ENCODE measurements around the gene SLC12A9. TPM values are rescaled to one million over a fixed set of nuclear protein-coding genes. Genes with fewer than 3 reads are reported as not detected.

SLC12A9 gene
- total RNA-seq, 1 experiment from 2014 or later = 29.9 TPM

DNA sequence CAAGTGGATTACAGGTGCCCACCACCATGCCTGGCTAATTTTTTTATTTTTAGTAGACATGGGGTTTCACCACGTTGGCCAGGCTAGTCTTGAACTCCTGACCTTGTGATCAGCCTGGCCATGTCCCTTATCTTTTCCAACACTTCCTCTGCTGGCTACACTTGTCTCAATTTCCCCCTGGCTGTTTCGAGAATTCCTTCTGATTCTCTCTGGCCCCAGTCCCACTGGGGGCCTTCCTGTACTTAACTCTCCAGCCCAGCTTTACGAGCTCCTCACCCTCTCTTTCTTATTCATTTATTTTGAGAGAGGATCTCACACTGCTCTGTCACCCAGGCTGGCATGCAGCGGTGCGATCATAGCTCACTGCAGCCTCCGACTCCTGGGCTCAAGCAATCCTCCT is 33.7 kb upstream of the SLC12A9 start:
- DNase-seq = no peak
- H3K4me3 Mint-ChIP-seq (ENCODE audit: low read depth, unreplicated experiment) = no peak overlapping the region
- no TSS peak for BruUV-seq (replicated peaks)
- H3K27me3 Mint-ChIP-seq (ENCODE audit: unreplicated experiment) = no peaks in the 10 kb centered on the region
- CTCF ChIA-PET = interaction anchor here (0.5 kb wide), 1 partner anchor 71 kb away, joined by 3 read pairs; no protein-coding TSS in a partner anchor
- no peaks in the 10 kb centered on the region for H3K4me1 Mint-ChIP-seq (ENCODE audit: low read depth, unreplicated experiment)
- H3K9me3 Mint-ChIP-seq (ENCODE audit: low read depth, unreplicated experiment) = no peaks in the 10 kb centered on the region
- intact Hi-C loops (cut with micrococcal nuclease; ENCODE audit: unreplicated experiment) = no loop called here
- peaks cover 43% of the 10 kb centered on the region for H3K36me3 Mint-ChIP-seq (ENCODE audit: insufficient read depth, unreplicated experiment)
- TF ChIP-seq, protein P1, sequence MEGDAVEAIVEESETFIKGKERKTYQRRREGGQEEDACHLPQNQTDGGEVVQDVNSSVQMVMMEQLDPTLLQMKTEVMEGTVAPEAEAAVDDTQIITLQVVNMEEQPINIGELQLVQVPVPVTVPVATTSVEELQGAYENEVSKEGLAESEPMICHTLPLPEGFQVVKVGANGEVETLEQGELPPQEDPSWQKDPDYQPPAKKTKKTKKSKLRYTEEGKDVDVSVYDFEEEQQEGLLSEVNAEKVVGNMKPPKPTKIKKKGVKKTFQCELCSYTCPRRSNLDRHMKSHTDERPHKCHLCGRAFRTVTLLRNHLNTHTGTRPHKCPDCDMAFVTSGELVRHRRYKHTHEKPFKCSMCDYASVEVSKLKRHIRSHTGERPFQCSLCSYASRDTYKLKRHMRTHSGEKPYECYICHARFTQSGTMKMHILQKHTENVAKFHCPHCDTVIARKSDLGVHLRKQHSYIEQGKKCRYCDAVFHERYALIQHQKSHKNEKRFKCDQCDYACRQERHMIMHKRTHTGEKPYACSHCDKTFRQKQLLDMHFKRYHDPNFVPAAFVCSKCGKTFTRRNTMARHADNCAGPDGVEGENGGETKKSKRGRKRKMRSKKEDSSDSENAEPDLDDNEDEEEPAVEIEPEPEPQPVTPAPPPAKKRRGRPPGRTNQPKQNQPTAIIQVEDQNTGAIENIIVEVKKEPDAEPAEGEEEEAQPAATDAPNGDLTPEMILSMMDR (IDR thresholded peaks at IDR 0.05; ENCODE audit: unreplicated experiment) = no peak
- no peak overlapping the region for H3K27ac Mint-ChIP-seq (ENCODE audit: unreplicated experiment)

DNA sequence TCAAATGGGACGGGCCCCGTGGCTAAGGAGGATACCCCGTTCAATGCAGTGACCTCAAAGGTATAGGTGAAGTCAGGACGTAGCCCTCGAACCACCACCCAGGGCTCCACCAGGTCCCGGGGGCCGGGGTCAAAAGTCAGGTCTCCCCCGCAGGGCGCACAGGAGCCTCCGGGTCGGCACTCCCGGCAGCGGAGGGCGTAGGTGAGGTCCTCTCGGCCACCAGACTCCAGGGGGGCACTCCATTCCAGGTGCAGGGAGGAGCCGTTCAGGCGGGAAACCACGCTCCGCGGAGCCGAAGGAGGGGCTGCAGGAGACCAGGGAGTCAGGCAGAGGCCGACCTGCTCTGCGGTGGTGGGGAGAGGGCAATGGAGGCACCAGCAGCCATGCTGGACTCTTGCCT is 32.9 kb upstream of the SLC12A9 start:
- no peak for DNase-seq
- intact Hi-C loops (cut with micrococcal nuclease; ENCODE audit: unreplicated experiment) = no loop called here
- peaks cover 46% of the 10 kb centered on the region for H3K36me3 Mint-ChIP-seq (ENCODE audit: insufficient read depth, unreplicated experiment)
- no peak overlapping the region for H3K4me3 Mint-ChIP-seq (ENCODE audit: low read depth, unreplicated experiment)
- no peaks in the 10 kb centered on the region for H3K4me1 Mint-ChIP-seq (ENCODE audit: low read depth, unreplicated experiment)
- TF ChIP-seq, protein P1 (IDR thresholded peaks at IDR 0.05; ENCODE audit: unreplicated experiment) = no peak
- BruUV-seq (replicated peaks) = no TSS peak
- H3K27ac Mint-ChIP-seq (ENCODE audit: unreplicated experiment) = no peak overlapping the region
- no peaks in the 10 kb centered on the region for H3K27me3 Mint-ChIP-seq (ENCODE audit: unreplicated experiment)
- CTCF ChIA-PET = no interaction called here
- no peaks in the 10 kb centered on the region for H3K9me3 Mint-ChIP-seq (ENCODE audit: low read depth, unreplicated experiment)

DNA sequence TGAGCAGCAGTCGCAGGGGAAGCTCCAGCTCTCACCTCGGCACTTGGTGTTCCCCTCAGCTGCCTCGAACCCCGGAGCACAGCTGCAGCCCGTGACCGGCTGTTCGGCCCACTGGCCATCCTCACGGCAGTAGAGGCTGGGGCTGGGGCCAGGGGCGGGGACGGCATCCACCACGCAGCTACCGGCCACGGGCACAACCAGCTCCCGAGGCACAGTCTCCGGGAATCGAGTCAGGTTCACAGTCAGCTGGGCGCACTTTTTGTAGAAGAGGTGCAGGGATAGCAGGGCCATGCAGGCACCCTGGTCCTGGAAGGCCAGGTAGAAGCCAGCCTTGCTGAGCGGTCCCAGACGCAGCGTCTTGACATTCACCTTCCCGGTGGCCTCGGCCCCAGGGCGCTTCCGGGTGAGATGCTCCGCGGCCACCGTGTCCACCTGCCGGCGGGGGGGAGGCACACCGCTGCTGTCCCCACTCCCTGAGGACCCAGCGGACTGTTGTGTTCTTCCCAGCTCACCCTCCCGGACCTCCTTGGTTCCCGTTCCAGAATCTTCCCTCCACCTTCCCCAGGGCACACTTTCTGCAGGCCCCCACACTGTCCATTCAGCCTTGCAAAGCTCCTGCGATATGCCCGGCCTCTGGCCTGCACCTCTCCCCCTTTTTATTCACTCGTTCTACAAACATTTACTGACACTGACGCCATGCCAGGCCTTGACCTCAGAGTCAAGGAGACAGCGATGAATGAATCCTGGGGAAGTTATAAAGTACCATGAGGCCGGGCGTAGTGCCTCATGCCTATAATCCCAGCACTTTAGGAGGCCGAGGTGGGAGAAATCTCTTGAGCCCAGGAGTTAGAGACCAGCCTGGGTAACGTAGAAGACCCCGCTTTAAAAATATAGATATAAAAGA is 30.0 kb upstream of the SLC12A9 start:
- Mint-ChIP-seq H3K9me3 (ENCODE audit: low read depth, unreplicated experiment) (no peaks in the 10 kb centered on the region), H3K4me1 (ENCODE audit: low read depth, unreplicated experiment) (peaks cover 13% of the 10 kb centered on the region), H3K4me3 (ENCODE audit: low read depth, unreplicated experiment) (no peak overlapping the region), H3K27ac (ENCODE audit: unreplicated experiment) (no peak overlapping the region), H3K27me3 (ENCODE audit: unreplicated experiment) (no peaks in the 10 kb centered on the region), H3K36me3 (ENCODE audit: insufficient read depth, unreplicated experiment) (peaks cover 59% of the 10 kb centered on the region)
- CTCF ChIA-PET = no interaction called here
- TF ChIP-seq, protein P1 (IDR thresholded peaks at IDR 0.05; ENCODE audit: unreplicated experiment) = no peak
- BruUV-seq (replicated peaks) = no TSS peak
- no peak for DNase-seq
- intact Hi-C loops (cut with micrococcal nuclease; ENCODE audit: unreplicated experiment) = no loop called here

DNA sequence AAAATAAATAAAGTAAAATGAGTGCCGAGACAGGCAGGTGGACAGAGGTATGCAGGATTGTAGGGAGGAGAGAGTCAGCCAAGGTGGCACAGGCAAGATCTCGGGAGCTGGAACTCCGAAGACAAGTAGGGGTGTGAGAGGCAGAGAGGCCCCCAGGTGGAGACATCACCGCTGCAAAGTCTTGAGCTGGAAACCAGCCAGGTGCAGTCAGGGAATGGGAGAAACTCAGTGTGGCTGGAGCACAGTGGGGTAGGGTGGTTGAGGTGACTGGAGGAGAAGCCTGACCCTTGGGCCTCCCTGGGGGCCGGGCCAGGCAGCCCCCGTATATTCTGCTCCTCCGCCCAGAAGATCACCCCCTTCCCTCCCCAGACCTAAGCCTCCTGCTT is 29.4 kb upstream of the SLC12A9 start:
- TF ChIP-seq, protein P1 (IDR thresholded peaks at IDR 0.05; ENCODE audit: unreplicated experiment) = no peak
- peaks cover 19% of the 10 kb centered on the region for H3K4me1 Mint-ChIP-seq (ENCODE audit: low read depth, unreplicated experiment)
- intact Hi-C loops (cut with micrococcal nuclease; ENCODE audit: unreplicated experiment) = no loop called here
- H3K36me3 Mint-ChIP-seq (ENCODE audit: insufficient read depth, unreplicated experiment) = peaks cover 66% of the 10 kb centered on the region
- no peaks in the 10 kb centered on the region for H3K27me3 Mint-ChIP-seq (ENCODE audit: unreplicated experiment)
- no TSS peak for BruUV-seq (replicated peaks)
- no peak overlapping the region for H3K27ac Mint-ChIP-seq (ENCODE audit: unreplicated experiment)
- H3K4me3 Mint-ChIP-seq (ENCODE audit: low read depth, unreplicated experiment) = no peak overlapping the region
- H3K9me3 Mint-ChIP-seq (ENCODE audit: low read depth, unreplicated experiment) = no peaks in the 10 kb centered on the region
- no peak for DNase-seq
- CTCF ChIA-PET = no interaction called here
